HL-60 (cell line): ENCODE measurements around the gene OGDH.

ENCODE experiments used
- DNase-seq, 2 experiments: peaks; one replicate each; pipeline ENCODE4 v3.0.0-alpha.2; 2010 to 2020; ENCODE audit warnings: low read depth in 1 of 2, low spot score in 1 of 2
- H3K27ac ChIP-seq: fragments of 250-450 bp; sonication (Bioruptor Pico); replicated peaks from 2 replicates; pipeline ENCODE4 v1.5.1; 2020; ENCODE audit warnings: mild to moderate bottlenecking, moderate library complexity
- H3K27me3 ChIP-seq: fragments of 250-450 bp; sonication (Bioruptor Pico); 2 replicates; pipeline ENCODE4 v1.5.1; 2021; ENCODE audit warnings: mild to moderate bottlenecking, moderate library complexity; ENCODE audit not compliant: insufficient read depth, poor library complexity, severe bottlenecking
- H3K4me3 ChIP-seq: replicated peaks from 2 replicates; pipeline ENCODE4 v1.5.1; 2011; ENCODE audit warnings: mild to moderate bottlenecking, control low read depth, low read length; ENCODE audit not compliant: insufficient read depth
- GABPA ChIP-seq: IDR thresholded peaks from 2 replicates; pipeline ENCODE4 v1.6.1; 2012; ENCODE audit warnings: low read depth
- POLR2AphosphoS5 ChIP-seq: IDR thresholded peaks from 2 replicates; pipeline ENCODE4 v1.6.1; 2012; ENCODE audit warnings: low read depth
- SPI1 ChIP-seq: IDR thresholded peaks from 2 replicates; pipeline ENCODE4 v1.6.1; 2012; ENCODE audit warnings: low read depth, mild to moderate bottlenecking, borderline replicate concordance
- TF ChIP-seq, protein P1 (sequence below): IDR thresholded peaks from one replicate; pipeline ENCODE4 v1.5.1; 2011; ENCODE audit warnings: low read length, control low read depth, inconsistent platforms; ENCODE audit not compliant: insufficient read depth
- TF ChIP-seq, protein P2 (sequence below): IDR thresholded peaks from 2 replicates; pipeline ENCODE4 v1.6.1; 2012; ENCODE audit warnings: low read depth; ENCODE audit not compliant: insufficient replicate concordance

OGDH gene

DNA sequence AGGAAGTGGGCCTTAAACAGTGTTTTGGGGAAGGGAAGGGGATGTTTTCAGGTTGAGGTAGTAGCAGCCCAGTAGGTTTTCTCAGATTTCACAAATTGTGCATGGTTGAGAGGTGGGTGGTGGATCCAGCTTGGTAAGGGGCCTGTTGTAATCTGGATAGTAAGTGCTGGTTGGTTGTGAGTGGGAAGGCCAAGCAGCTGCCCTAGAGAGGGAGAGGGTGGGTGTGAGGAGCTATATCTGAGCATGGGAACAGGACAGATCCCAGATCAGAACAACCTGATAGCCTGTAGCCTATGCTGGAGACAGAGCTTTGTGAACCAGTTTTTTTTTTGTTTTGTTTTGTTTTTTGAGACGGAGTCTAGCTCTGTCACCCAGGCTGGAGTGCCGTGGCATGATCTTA is 88.3 kb downstream of the OGDH start:
- no peak overlapping the region for H3K27ac ChIP-seq
- DNase-seq, result no peak
- TF ChIP-seq, protein P1, sequence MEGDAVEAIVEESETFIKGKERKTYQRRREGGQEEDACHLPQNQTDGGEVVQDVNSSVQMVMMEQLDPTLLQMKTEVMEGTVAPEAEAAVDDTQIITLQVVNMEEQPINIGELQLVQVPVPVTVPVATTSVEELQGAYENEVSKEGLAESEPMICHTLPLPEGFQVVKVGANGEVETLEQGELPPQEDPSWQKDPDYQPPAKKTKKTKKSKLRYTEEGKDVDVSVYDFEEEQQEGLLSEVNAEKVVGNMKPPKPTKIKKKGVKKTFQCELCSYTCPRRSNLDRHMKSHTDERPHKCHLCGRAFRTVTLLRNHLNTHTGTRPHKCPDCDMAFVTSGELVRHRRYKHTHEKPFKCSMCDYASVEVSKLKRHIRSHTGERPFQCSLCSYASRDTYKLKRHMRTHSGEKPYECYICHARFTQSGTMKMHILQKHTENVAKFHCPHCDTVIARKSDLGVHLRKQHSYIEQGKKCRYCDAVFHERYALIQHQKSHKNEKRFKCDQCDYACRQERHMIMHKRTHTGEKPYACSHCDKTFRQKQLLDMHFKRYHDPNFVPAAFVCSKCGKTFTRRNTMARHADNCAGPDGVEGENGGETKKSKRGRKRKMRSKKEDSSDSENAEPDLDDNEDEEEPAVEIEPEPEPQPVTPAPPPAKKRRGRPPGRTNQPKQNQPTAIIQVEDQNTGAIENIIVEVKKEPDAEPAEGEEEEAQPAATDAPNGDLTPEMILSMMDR, result no peak
- no peaks in the 10 kb centered on the region for H3K27me3 ChIP-seq
- no peak overlapping the region for H3K4me3 ChIP-seq

DNA sequence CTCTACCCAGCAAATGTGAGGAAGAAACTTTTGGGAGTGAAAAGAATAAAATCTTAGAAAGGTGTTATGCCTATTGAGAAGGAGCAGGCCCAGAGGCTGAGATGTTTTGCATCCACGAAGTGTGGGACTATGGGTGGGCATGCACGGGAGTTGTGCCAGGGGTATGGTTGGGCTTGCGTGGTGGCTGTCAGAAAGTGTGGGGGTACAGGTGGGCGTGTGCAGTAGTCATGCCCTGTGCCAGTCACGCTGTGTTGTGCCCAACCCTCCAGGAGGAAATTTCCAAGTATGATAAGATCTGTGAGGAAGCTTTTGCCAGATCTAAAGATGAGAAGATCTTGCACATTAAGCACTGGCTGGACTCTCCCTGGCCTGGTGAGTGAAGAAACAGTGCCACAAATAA is 89.3 kb downstream of the OGDH start:
- TF ChIP-seq POLR2AphosphoS5 (no peak), SPI1 (no peak)
- TF ChIP-seq, protein P1, result no peak
- TF ChIP-seq, protein P2, sequence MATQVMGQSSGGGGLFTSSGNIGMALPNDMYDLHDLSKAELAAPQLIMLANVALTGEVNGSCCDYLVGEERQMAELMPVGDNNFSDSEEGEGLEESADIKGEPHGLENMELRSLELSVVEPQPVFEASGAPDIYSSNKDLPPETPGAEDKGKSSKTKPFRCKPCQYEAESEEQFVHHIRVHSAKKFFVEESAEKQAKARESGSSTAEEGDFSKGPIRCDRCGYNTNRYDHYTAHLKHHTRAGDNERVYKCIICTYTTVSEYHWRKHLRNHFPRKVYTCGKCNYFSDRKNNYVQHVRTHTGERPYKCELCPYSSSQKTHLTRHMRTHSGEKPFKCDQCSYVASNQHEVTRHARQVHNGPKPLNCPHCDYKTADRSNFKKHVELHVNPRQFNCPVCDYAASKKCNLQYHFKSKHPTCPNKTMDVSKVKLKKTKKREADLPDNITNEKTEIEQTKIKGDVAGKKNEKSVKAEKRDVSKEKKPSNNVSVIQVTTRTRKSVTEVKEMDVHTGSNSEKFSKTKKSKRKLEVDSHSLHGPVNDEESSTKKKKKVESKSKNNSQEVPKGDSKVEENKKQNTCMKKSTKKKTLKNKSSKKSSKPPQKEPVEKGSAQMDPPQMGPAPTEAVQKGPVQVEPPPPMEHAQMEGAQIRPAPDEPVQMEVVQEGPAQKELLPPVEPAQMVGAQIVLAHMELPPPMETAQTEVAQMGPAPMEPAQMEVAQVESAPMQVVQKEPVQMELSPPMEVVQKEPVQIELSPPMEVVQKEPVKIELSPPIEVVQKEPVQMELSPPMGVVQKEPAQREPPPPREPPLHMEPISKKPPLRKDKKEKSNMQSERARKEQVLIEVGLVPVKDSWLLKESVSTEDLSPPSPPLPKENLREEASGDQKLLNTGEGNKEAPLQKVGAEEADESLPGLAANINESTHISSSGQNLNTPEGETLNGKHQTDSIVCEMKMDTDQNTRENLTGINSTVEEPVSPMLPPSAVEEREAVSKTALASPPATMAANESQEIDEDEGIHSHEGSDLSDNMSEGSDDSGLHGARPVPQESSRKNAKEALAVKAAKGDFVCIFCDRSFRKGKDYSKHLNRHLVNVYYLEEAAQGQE, result no peak
- Histone ChIP-seq H3K27ac (no peak overlapping the region), H3K4me3 (no peak overlapping the region), H3K27me3 (no peaks in the 10 kb centered on the region)
- no peak for DNase-seq

DNA sequence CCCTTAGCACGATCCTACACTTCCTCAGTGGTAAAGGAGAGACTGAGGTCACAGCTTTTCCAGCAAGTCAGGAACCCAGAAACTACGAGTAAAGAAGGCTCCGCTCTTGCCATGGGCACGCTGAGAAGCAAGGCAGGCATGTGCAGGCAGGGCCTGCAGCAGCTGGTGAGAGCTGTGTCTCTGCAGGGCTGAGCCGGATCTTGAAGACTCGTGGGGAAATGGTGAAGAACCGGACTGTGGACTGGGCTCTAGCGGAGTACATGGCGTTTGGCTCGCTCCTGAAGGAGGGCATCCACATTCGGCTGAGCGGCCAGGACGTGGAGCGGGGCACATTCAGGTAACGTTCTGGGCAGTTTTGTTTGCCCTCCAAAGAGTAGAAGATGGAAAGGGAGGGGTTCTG is 90.3 kb downstream of the OGDH start:
- Histone ChIP-seq H3K27ac (no peak overlapping the region), H3K4me3 (no peak overlapping the region), H3K27me3 (no peaks in the 10 kb centered on the region)
- TF ChIP-seq SPI1, result no peak
- DNase-seq, result no peak

DNA sequence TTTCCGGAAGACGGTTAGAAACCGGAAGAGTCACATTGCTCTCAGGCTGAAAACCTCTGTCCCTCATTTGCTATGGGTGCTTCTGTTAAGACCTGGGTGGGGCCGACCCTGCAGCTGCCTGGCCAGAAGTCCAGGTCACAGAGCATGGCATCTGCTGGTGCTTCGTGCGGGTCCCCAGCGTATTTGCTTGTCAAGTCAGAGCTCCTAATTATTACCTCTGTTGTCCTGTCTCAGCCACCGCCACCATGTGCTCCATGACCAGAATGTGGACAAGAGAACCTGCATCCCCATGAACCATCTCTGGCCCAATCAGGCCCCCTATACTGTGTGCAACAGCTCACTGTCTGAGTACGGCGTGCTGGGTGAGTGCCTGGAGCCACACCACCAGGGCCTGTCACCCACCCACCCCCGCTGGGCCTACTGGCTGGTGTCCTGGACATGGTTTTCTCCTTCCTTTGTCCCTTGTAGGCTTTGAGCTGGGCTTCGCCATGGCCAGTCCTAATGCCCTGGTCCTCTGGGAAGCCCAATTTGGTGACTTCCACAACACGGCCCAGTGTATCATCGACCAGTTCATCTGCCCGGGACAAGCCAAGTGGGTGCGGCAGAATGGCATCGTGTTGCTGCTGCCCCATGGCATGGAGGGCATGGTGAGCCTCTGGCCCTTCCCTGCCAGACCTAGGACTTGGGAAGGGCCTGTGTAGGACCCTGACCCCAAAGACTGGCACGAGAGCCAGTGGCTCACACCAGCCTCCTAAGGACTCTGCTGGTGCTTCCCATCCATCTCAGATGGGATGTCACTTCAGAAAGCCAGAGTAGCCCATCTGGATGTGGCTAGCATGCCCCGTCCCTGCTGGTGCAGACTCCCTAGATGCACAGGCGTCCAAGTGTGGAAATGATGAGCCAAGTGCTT is 91.0 kb downstream of the OGDH start:
- Histone ChIP-seq H3K27me3 (no peaks in the 10 kb centered on the region), H3K27ac (no peak overlapping the region), H3K4me3 (no peak overlapping the region)
- DNase-seq, result no peak
- TF ChIP-seq GABPA, result no peak
- no peak for TF ChIP-seq SPI1
- TF ChIP-seq, protein P2, result no peak
- TF ChIP-seq POLR2AphosphoS5, result no peak
- TF ChIP-seq, protein P1, result no peak
